NCI-H2171 (cell line): ENCODE results near the gene CCR3.

Experiments
- DNase-seq: peaks from one replicate; lab custom pipeline; 2025; lab: John Stamatoyannopoulos, UW

CCR3 gene

DNA sequence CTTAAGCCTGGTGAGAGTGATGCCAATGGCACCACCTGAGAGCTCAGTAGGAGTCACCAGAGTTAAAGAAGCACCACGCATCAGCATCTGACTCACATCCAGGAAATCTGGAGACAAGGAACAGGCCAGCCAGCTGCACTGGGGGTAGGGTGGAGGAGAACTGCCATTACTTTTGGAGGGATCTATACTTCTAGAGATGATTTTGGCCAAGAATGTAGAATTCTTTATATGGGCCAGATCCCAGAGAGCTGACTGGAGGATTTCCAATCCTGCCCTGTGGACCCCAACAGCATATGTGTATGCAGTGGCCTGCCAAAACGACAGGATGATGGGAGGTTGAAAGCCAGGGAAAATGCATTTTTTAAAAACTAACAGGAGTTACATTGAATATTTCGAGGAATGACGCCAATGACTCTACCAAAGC is 29.8 kb downstream of the CCR3 start:
- DNase-seq = no peak

DNA sequence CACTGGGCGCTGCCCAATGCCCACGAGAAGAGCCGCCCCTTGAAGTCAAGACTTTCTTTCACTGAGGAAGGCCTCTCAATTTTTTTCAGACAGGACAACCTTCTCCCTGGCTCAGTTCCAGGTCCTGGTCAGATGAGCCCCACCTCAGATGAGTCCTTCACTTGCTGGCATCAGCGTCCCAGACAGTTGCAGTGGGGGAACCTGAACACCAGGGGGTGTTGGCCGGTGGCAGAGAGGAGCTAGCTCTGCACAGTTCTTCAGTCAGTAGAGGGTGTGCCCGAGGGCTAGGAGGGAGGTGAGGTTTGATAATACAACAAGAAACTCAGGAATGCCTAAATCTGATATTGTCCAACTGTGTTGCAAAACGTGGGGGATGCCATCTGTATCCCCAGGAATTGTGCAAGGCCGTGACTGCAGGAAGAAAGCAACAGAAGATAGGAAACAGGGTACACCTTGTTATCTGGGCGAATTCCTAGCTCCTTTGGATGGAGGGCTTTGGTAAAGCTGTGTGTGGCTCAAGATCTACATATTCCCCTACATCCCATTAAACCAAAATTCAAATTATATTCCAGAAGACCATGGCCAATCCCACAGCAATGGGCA is 34.3 kb downstream of the CCR3 start:
- no peak for DNase-seq

DNA sequence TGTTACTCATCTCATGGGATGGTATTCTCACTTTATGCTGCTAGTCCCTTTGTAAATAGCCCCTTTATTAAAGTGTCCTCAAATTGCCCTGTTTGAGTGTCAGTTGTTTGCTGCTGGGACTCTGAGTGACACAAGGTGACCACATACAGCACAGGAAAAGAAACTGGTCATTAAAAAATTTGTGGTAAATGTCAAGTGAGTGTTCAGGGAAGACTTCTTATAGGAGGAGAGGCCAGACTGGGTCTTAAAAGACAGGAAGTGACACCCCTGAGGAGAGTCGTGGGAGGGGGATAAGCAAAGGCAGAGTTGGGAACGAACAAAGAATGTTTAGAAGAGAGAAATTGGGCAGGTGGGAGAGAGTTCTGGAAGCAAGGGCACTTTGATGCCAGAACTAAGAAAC is 35.2 kb downstream of the CCR3 start:
- DNase-seq = no peak

DNA sequence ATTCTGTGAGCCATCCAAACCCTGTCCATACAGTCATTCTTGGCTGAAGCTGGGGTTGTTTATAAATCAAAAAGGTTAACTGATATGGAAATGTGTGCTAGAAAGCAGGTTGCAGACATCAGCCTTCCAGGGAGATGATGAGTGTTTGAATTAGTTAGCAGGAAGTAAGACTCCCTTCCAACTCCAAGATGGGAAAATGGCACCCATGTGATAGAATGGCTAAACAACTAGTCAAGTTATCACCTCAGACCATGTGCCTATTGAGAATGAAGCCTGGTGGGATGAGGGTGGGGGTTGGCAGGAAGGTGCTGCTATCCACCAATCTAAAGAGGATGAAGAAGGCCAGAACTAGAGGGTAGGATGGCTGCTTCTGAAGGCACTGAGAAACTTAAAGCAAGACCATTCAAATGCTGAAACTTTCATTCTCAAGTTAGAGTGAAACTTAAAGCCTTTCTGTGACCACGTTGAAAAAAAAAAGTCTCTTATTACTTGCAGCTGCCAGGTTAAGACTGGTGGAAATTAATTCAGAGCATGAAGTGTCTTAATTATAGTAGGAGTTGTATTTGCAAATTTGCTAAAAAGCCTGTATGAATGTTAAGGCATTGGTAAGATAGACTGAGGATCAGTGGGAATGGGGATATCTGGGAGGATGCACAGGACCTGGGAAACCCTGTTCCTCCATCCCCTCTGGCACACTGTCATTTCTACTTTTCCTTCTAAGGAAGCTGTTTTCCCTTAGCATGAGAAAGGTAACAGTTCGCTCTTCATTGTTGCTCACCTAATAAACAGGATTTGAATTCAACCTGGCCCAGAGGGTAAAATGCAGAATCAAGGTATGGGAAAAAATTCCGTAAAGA is 36.8 kb downstream of the CCR3 start:
- no peak for DNase-seq

DNA sequence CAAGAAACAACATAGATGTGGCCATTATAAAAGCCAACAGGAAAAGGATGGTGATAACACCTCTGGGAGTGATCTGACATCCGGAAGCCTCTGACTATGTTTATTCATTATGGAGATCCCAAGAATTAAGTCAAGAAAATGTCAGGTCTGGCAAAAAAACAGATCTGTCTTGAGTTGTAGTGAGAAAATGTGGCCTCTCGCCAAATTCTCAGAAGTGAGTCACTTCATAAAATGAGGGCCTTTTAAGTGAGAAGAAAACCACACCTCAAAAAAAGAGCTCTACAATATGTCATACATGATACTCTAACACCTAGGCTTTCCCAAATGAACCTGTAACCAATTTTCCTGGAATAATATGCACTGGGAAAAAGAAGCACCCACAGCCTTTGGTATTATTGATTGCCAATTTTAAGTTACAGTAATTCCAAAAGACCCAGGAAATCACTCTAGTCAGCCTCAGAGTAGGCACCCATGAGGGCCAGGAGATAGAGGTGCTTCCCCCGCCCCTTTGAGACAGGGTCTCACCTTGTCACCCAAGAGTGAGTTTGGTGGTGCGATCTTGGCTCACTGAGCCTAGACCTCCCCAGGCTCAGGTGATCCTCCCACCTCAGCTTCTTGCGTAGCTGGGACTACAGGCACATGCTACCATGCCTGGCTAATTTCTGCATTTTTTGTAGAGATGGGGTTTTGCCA is 38.0 kb downstream of the CCR3 start:
- DNase-seq = no peak

DNA sequence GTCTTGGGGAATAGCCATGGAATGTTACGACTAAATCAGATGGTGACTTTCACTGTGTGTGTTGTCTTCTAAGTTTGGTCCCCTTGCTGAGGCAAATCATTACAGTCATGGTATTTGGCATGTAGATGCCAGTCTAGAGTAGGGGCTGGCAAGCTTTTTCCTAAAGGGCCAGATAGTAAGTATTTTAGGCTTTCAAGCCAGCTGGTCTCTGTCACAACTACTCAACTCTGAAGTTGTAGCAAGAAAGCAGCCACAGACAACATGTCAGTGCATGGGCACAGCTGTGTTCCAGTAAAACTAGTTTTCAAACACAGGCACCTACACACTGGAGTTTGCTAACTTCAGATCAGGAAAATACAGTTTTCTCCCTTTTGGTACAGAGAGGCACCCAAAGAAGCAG is 39.3 kb downstream of the CCR3 start:
- DNase-seq = no peak

DNA sequence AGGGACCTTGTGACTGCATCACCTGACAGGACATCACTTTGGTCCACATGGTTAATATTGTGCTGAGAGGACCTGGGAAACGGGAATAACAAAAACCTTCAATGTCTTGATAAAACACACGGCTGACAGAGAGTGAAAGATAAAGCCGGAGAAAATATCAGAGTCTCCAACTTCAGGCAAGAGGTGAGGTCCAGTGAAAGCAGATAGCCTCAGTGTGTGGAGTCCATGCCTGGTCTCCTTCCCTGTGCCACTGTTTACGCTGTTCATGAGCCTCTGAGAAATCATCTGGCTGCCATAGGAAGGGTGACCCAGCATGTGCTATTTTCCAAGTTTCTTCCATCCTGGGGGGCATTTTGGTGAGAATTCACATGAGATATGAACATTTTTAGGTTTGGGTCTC is 39.8 kb downstream of the CCR3 start:
- no peak for DNase-seq

DNA sequence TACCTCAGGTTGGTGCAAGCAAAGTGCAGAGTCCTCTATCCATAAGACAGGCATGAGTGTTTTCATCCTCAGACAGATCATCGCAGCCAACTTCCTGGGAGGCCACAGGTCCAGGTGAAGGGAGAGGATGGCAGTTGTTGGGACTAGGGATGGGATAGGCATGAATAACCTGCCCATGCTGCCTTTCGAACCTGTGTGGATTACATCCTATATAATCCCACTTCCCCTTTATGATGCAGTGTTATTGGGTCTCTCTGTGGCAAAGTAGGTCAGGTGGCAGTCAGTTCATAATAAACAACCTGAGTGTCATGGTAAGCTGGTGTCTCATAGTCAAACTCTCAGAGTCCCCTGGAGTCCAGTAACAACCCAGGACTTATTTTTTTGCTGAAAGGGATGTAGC is 40.4 kb downstream of the CCR3 start:
- no peak for DNase-seq

DNA sequence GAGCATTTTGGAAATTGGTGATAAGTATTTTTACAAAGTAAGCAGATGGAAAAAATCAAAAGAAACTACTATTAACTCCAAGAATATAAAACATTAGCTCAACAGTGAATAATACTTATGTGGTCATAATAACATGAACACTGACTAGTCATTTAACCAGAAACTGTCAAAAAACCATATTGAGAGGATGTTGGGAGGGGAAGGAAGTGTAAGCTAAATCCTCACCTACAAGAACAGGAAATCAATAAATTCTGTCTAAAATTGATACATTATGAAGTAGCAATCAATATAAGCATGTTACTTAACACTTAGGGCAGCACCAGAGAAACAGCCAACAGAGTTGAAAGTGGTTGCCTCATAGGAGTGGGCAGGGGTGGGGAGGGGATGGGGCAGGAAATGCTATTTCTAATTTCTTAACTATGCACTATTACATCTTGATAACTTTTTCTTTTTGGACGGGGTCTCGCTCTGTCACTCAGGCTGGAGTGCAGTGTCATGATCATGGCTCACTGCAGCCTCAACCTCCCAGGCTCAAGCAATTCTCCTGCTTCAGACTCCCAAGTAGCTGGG is 41.7 kb downstream of the CCR3 start:
- DNase-seq = no peak

DNA sequence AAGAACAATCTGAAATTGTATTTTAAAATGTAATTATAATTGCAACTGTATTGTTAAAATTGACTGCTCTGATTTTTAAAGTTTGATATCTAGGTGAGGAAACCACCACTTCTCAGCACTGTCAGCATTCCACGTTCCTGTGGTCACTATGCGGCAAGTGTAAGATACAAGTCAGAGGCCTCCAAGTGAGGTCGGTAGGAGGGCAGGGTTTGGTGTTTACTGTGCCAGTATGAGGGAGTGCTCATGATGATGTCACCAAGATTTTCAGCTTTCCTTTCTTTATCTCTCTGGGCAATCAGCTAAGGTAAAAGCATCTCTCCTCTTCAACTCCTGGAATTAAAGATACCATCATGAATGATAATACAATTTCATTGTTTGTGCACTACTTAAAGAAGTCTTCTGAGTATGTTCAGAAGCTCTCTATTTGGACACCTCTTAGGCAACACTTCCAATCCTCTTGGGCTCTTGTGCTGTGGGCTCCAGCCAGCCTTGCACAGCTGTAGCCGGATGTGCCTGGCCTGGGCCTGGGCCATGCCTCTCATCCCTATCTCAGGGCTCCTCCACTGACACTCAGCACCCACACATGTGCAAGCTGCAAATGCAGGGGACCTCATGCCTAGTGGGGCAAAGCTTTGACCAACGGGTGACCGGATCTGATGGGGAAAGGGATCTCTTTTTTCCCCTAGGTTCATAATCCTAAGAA is 42.9 kb downstream of the CCR3 start:
- no peak for DNase-seq

DNA sequence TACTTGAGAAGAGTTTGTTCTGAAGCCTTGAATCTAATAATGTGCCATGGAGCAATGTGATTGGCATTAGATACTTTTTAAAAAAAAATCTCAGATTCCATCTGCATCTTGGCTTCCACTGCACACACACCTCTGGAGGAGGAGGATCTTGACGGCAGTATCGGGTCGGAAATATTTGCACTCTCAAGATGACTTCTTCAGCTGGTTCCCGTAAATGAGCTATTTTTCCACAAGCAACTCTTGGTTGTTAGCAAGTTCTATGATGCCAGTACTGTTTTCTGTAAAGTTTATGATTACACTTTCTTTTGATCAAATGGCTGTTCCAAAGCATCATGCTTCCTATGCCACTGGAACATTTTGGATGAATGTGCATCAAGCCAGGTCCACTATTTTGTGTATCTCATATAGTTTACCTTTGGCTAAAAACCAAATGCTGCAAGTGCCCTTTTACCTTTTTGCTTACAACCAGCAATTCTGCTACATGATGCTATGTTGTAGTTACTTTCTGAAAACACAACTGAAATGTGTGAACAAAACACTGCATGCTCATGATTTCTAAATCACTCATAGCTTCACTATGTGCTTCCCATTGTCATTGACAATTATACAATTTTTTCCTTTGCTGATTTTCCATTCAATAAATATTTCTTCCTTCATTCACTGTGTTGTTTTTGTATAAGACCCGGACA is 43.8 kb downstream of the CCR3 start:
- DNase-seq = no peak

DNA sequence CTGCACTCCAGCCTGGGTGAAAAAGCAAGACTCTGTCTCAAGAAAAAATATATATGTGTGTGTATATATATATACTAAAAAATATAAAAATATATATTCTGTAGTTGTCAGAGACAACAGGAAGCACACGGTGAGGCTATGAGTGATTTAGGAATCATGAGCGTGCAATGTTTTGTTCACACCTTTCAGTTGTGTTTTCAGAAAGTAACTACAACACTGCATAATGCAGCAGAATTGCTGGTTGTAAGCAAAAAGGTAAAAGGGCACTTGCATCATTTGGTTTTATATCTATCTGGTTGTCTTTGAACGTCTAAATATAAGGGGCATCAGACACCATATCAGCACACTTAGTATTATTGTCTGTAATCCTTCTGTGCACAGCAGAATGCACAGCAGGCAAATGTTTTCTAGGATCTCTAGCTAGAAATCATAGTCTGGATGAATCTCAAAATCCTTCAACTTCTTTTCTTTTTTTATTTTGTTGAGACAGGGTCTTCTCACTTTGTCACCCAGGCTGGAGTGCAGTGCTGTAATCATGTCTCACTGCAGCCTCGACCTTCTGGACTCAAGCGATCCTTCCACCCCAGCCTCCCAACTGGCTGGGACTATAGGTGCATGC is 44.8 kb downstream of the CCR3 start:
- DNase-seq = no peak

DNA sequence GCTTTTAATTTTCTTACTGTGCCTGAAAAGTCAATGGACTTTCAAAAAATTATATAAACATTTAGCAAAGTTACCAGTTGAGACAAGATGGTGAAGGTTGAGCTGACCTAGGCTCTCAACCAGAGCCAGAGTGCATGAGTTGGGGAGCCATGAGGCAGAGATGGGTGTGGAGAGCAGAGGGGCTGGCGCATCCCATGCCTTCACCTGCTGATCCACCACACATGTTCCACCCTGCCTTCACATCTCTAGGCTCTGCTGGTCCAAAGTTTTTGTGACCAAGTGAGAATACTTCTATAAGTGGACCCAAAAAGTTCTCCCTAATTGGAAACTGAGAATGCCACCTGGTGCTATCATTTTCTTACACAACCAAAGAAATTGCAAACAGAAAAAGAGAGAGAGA is 47.3 kb downstream of the CCR3 start:
- DNase-seq = no peak

DNA sequence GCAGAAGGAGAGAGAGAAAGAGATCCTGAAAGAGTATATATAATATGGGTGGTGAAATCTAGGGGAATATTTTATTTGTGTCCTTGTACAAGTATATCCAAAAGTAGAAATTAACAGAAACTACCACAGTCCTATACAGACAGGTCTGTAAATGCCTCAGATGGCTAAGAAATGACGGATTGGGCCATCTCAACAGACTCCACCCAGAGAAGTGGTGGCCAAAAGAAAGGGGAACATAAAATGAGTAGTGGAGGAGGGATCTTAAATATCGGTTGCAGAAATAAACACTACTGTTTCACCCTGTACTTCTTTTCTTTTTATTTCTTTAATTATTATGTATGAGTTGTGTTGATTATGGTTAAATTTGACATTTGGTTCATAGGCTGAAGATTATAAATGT is 47.7 kb downstream of the CCR3 start:
- no peak for DNase-seq

DNA sequence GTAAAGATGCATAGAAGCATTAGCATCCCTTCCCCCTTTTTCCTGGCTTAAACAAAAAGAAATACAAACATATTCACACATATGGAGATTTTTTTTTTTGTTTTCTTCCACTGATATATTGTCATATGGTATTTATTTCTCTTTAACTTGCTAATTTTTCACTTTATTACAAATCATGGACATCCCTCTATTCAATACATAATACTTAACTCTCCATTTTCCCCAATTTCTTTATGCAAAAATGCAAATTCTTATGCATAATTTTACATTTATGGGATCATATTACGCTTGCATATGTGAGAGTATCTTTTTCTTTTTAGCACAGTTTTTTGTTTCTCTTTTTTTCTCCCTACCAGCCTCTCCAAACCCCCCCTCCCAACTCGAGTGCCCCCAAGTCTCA is 48.8 kb downstream of the CCR3 start:
- no peak for DNase-seq

DNA sequence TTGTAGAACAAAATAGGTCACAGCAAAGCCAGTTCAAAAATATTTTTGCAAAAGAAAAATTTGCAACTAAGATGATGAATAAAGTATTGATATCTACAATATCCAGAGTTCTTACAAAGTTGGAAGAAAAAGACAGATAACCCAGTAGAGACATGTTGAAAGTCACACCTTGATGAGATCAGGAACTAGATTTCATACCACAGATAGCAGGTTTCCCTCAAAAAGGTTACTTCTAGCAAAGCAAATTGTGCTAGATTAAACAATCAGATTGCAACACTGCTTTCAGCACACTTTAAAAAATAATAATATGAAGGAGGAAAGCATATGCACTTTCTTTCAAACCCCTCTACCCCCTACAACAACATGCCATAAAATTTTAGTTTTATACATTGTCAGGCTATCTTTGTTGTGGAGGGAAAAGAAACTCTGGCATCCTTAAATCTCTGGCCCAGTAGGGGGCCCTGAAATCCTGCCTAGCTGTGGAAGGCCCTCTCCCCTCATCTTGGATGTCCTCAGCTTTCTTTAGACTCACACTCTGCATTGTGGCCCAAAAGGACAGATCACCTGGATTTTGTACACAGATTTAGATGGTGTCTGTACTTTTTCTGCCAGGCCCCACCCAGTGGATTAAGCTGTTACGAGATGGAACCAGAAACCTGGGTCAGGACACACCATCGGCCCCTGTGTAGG is 50.9 kb downstream of the CCR3 start:
- DNase-seq = no peak

DNA sequence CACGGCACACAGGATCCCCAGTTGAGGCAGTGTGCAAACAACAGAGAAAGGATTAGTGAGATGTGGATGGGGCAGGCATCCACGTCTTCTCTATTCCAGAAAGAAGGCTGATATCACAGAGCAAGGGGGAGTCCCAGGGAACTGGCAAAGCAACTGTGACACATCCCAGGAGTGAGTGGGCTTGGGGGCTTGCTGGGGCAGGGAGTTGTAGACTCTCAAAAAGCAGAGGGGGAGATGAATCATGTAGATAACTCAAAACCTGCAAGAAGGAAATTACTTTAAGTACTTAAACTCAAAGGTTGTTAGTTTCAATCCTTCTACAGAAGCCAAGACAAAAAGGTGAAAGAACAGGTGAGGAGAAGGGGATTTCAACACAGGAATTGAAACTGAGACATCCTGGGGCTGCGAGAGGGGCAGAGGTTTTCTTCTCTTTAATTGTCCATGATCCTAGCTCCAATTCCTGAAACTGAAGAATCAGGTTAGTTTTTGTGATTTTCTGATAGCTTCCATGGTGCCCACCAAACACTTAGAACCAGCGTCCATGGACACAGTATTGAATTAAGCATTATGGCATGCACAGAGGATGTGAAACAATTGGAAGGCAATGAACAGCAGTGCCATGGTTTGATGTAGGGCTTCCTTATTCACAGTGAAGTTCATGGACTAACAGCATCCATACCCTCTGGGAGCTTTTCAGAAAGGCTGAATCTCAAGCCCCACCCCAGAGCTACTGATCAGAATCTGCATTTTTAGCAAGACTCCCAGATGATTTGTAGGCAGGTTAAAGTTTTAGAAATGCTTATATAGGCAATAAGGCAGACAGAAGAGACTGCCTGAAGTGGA is 52.0 kb downstream of the CCR3 start:
- DNase-seq = no peak

DNA sequence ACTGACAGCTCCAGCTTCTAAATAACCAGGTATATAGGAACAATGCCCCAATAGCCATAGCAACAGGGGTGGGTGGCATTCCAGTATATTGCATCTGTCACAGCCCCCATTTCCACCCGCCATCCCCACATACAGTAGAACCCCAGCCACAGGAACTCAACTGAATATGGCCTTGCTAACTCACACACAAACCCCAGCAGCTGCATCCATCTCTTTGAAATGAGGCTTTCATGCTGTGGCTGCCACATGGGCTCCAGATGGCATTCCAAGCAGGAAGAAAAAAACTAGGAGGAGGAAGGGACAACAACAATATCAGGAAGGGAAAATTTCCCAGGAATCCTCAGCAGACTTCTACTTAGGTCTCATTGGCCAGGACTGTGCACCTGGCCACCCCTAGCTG is 54.6 kb downstream of the CCR3 start:
- DNase-seq = peak; percentile 43

DNA sequence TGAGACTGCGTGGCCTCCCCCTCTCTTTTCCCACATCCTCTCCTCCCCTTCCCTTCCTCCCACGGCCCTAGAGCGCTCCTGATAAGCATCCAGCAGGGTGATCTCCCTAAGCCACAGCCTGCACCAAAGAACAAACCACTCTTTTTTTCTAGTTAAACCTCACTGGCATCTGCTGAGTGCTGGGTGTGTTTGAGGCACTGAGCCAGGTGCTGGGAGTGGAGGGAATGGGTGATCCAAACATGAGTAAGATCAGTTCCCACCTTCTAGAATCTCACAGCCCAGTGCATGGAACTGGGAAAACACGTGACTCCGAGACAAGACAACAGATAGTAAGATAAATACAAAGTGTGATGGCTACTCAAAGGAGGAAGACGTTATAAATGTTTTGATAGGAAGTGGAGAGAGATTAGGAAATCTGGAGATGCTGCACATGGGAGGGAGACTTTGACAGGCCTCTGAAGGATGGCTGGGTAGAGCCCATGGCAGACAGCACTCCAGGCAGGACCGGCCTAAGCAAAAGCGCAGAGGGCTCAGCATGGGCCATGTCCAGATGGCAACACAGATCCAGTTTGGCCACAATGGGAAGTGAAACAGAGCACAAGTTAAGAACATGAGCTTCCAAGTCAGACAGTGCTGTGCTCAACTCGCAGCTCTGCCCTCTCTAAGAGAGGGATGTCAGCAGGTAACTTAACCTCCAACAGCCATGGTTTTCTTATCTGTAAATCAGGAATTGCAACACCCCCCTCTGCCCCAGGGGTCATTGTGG is 55.6 kb downstream of the CCR3 start:
- DNase-seq = no peak
